Epithelial cell of proximal tubule (primary cell): ENCODE data around the gene PLXNB3. TPM values are rescaled to one million over a fixed set of nuclear protein-coding genes. Genes with fewer than 3 reads are reported as not detected.

Source experiments
- DNase-seq: peaks from one replicate; pipeline ENCODE4 v3.0.0-alpha.2; 2011; ENCODE audit warnings: low read depth
- H3K4me3 ChIP-seq: 2 replicates; pipeline ENCODE4 v1.5.1; 2011; ENCODE audit warnings: low read depth, mild to moderate bottlenecking, low read length
- total RNA-seq: library from RNA; depleted of rRNA; stranded (reverse); fragments of >200 nt; gene quantifications from 2 replicates; pipeline ENCODE4 v1.2.3, GENCODE V29; 2015
- TF ChIP-seq, protein P1 (sequence below): conservative IDR thresholded peaks from 2 replicates; pipeline ENCODE4 v1.5.1; 2012; ENCODE audit warnings: low read depth, mild to moderate bottlenecking, low read length

The PLXNB3 gene
- total RNA-seq, 1 donor from 2014 or later: 7.4 TPM

DNA sequence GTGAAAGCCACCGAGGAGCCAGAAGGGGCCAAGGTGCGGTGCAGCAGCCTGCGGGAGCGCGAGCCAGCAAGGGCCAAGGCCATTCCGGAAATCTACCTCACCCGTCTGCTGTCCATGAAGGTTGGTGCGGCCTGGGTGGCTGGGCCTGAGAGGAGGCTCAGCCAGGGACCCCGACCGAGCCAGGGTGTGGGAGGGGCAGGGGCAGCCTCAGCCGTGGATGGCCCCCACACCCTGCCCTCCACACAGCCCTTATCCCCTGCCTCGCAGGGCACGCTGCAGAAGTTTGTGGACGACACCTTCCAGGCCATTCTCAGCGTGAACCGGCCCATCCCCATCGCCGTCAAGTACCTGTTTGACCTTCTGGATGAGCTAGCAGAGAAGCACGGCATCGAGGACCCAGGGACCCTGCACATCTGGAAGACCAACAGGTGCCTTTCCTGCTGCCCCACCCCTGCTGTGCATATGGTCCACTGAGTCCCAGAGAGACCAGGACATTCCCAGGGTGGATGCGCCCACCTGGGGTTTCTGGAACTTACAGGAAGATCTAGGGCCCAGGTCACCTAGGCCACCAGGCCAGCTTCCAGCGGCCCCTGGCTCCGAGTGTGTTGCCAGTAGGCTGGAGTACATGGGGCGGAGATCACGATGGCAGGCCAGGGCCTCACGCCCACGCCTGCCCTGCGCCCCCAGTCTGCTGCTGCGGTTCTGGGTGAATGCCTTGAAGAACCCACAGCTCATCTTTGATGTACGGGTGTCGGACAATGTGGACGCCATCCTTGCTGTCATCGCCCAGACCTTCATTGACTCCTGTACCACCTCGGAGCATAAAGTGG, 13.4 kb downstream of the PLXNB3 start:
- H3K4me3 ChIP-seq: no peak overlapping the region
- no peak for DNase-seq
- TF ChIP-seq, protein P1, sequence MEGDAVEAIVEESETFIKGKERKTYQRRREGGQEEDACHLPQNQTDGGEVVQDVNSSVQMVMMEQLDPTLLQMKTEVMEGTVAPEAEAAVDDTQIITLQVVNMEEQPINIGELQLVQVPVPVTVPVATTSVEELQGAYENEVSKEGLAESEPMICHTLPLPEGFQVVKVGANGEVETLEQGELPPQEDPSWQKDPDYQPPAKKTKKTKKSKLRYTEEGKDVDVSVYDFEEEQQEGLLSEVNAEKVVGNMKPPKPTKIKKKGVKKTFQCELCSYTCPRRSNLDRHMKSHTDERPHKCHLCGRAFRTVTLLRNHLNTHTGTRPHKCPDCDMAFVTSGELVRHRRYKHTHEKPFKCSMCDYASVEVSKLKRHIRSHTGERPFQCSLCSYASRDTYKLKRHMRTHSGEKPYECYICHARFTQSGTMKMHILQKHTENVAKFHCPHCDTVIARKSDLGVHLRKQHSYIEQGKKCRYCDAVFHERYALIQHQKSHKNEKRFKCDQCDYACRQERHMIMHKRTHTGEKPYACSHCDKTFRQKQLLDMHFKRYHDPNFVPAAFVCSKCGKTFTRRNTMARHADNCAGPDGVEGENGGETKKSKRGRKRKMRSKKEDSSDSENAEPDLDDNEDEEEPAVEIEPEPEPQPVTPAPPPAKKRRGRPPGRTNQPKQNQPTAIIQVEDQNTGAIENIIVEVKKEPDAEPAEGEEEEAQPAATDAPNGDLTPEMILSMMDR: no peak

DNA sequence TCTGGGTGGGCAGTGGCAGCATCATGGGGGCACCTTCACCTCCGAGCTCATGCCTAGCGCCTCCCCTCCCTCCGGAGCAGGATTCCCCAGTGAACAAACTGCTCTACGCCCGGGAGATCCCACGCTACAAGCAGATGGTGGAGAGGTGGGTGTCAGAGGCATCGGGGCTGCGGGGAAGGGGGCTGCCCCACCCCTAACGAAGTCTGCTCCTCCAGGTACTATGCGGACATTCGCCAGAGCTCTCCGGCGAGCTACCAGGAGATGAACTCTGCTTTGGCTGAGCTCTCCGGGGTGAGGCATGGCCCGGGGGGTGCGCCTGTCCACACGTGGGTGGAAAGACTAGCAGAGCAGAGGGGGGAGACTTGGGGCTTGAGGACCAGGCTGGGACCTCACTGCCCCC, 14.1 kb downstream of the PLXNB3 start:
- no peak for DNase-seq
- TF ChIP-seq, protein P1: no peak
- no peak overlapping the region for H3K4me3 ChIP-seq

DNA sequence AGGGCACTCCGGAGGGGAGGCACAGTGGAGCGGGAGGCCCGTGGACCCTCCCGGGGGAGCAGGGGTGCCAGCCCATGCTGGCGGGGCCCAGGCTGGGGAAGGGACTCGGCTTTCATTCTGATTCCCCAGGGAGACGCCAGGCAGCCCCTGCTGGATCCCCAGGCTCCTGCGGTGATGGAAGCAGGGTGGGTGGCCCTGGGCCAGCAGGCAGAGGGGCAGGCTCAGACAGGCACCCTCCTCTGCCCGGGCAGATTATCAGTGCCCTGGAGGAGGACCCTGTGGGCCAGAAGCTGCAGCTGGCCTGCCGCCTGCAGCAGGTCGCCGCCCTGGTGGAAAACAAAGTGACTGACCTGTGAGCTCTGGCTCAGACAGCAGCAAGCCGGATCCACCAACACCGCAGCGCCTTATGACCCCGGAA, 14.6 kb downstream of the PLXNB3 start:
- TF ChIP-seq, protein P1: no peak
- no peak for DNase-seq
- H3K4me3 ChIP-seq: no peak overlapping the region

DNA sequence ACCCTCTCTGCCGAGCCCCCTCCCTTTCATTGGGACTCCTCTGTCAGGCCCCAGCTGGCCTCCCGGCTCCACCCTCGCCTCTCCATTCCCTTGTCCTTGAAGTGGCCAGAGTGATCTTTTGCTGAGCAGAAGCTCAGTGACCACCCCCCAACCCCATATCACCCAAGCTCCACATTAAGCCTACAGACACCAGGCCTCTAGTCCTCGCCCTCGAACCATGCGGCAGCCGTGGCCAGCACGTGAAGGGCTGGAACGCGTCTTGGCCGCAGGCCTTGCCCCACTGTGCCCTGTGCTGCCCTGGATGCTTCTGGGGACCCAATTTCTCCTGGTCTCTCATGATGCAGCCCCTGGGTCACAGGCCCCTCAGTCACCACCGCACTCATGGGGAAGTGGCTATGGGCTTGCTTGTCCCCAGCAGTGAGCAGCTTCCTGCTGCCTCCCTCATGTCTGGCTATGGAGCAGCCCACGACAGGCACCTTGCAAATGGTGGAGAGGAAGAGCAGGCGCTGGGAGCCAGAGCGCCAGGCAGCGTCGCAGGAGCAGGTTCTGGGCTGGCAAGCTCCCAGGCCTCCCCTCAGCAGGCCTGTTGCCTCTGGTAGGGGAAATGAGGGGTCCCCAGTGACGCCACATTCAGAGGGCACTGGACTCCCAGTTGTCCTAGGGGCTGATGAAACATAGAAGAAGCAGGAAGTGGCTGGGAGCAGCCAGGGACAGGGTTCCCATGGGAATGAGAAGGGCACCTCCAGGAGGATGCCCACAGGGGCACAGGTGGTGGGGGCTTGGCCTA, 16.0 kb downstream of the PLXNB3 start:
- no peak overlapping the region for H3K4me3 ChIP-seq
- DNase-seq: no peak
- TF ChIP-seq, protein P1: no peak

DNA sequence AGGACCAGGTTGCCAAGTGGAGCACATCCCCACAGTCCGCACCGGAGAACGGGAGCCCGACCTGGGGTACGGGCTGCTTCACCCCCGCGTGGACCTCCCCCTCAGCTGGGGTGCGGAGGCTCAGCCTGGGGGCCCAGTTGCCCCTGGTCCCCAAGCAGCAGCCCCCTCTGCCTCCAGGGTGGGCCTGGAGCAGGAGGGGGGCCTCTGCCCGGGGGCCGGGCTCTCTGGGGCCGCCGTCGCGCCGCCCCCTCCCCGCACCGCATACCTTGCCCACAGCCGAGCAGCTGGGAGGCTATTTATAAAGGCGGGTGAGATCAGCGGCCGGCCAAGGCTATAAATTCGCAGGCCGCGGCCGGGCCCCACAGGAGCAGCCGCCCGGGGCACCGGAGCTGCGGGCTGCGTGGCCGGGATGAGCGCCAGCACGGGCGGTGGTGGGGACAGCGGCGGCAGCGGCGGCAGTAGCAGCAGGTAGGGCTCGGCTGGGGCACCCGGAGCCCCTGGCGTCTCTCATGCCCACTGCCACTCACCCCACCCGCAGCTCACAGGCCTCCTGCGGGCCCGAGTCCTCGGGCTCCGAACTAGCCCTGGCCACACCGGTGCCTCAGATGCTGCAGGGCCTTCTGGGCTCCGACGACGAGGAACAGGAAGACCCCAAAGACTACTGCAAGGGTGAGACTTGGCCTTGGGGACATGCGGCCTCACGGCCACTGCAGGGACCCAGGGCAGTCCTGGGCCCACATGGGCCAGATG, 16.8 kb downstream of the PLXNB3 start, which contains the start of gene SRPK3:
Gene SRPK3, plus strand, starts transcription at position 364 of the 750 bp plus-strand sequence. Its CDS starts 46 bp downstream, at position 410.
- no peak for DNase-seq
- H3K4me3 ChIP-seq: no peak within 1 kb of the TSS
- TF ChIP-seq, protein P1: no peak

DNA sequence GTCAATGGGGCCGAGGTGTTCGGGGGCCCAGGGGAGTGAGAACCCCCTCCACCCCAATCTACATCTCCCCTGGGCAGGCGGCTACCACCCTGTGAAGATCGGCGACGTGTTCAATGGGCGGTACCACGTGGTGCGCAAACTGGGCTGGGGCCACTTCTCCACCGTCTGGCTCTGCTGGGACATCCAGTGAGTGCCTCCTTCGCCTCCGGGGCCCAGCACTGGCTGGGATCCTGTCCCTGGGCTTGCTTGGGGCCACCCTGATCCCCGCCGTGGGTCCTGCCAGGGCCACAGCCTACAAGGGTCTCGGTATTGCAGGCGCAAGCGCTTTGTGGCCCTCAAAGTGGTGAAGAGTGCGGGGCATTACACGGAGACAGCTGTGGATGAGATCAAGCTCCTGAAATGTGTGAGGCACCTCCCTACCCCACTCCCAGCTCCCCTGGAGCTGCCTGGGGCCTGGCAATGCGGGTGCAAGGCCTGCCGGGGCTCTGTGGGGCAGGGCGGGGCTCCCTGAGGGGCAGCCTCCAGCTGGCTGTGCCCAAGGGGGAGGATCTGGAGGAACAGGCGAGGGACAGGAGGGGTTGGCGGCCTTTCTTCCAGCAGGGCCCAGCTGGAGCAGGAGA, 17.5 kb downstream of the PLXNB3 start:
- no peak overlapping the region for H3K4me3 ChIP-seq
- TF ChIP-seq, protein P1: no peak
- no peak for DNase-seq
